Measurements from ENCODE around the gene FARP2.

FARP2 gene

DNA sequence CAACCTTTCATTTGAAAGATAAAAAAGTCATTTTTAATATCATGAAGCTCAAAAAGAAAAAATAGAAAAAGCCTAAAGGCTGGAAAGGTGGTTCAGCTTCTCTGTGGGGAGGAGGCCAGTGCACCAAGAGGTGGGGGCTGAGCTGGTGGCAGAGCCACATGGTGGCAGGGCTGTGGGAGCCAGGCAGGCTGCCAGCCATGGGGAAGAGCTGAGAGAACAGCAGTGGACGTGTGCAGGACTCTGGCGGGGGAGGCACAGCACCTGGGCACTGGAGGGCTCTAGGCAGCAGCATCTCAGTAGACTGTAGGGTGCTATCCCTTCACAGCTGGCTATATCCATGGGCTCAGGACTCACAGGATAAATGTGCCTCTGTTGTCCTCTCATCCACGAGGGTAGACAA, 104.5 kb downstream of the FARP2 start:
- no peak for DNase-seq (ENCODE audit: low read depth)

- no peak for DNase-seq (ENCODE audit: low read depth)
Measured at GRCh38 chr2:241461693-241462677, 105.9 kb downstream of the FARP2 start.

- no peak for DNase-seq (ENCODE audit: low read depth)
Measured at GRCh38 chr2:241463276-241464135, 107.4 kb downstream of the FARP2 start.

GRCh38 chr2:241465543-241465942, 109.5 kb downstream of the FARP2 start:
- DNase-seq (ENCODE audit: low read depth), result no peak

DNA sequence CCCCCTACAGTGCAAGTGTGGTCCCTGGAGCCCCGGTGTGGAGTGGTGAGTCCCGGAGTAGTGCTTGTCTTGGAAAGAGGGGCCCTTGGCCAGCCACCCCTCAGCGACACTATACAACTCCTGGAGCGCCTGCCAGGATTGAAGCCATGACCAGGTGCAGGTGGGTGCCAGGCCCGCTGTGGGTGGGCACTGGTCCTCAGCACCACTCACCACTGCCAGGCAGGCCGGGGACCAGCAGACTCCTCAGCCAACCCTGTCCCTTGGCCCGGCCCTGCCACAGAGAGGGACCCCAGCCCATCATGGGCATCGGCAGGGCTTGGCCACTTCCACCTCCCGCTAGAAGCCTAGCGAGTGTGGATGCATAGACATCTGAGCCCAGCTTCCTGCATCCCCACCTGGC, 110.1 kb downstream of the FARP2 start:
- DNase-seq (ENCODE audit: low read depth), result no peak

DNA sequence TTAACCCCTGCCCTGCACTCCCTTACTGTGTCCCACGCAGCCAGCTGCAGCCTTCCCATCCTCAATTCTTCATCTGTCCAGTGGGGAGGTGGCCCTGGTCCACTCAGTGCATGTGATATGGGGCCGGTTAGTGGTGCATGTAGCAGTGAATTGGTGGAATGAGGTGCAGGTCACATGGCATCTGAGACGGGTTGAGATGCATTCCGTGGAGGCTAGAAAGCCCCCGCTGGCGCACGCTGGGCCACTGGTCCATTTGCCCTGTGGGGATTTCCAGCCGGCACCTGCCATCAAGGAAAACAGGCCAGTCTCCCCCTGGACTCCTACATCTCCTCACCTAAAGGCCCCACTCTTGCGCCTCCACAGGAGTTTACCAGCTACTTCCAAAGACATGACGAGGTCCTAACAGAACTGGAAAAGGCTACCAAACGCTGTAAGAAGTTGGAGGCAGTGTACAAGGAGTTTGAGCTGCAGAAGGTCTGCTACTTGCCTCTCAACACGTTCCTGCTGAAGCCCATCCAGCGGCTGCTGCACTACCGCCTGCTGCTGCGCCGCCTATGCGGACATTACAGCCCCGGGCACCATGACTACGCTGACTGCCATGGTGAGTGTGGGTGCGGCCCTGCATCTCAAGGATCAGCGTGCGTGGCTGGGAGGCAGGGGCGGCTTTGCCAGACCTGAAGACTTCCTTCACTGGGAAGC, 111.8 kb downstream of the FARP2 start:
- DNase-seq (ENCODE audit: low read depth), result no peak

- no peak for DNase-seq (ENCODE audit: low read depth)
Measured at GRCh38 chr2:241468476-241468781, 112.3 kb downstream of the FARP2 start.

GRCh38 chr2:241469746-241470145, 113.7 kb downstream of the FARP2 start:
- DNase-seq (ENCODE audit: low read depth), result no peak

DNA sequence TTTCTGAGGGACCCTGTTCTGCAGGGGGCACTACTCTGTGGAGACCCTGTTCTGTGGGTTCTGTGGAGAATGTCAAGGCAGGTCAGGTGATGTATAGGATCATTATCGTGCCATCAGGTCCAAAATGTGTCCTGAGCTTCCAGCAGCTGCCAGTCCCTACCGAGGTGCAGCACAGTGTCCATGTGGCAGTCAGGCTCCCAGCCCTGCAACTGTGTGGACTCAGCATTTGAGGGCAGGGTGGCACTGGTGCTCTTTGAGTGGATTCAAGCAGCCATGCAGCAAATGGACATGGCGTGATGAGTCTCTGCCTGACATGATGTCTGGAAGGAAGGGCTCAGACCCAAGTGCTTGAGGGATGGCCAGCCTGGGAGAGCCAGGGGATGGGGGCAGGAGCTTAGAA, 117.3 kb downstream of the FARP2 start:
- no peak for DNase-seq (ENCODE audit: low read depth)

DNA sequence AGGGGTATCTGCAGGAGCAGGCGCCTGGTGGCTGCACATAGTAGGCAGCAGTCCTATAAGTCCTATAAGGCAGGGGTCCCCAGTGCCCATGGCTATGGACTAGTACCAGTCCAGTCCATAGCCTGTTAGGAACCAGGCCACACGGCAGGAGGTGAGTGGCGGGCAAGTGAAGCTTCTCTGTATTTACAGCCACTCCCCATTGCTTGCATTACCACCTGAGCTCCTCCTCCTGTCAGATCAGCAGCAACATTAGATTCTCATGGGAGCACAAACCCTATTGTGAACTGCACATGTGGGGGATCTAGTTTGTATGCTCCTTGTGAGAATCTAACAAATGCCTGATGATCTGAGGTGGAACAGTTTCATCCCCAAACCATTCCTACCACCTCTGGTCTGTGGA, 119.2 kb downstream of the FARP2 start:
- no peak for DNase-seq (ENCODE audit: low read depth)

DNA sequence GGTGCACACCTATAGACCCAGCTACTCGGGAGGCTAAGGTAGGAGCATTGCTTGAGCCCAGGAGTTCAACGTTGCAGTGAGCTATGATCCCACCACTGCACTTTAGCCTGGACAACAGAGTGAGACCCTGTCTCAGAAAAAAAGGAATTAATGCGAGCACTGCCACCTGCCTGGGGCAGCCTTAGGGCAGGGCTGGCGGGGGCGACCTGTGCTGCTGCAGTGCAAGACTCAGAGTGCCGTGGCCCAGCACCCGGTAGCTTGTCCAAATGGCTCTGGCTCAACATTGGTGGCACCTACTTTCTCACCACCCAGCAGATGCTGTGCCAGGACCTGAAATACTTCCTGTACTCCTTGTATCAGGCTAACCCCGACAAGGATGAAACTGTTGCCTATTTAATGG, 122.1 kb downstream of the FARP2 start:
- DNase-seq (ENCODE audit: low read depth), result no peak

GRCh38 chr2:241479026-241479898, 123.2 kb downstream of the FARP2 start:
- DNase-seq (ENCODE audit: low read depth), result no peak

DNA sequence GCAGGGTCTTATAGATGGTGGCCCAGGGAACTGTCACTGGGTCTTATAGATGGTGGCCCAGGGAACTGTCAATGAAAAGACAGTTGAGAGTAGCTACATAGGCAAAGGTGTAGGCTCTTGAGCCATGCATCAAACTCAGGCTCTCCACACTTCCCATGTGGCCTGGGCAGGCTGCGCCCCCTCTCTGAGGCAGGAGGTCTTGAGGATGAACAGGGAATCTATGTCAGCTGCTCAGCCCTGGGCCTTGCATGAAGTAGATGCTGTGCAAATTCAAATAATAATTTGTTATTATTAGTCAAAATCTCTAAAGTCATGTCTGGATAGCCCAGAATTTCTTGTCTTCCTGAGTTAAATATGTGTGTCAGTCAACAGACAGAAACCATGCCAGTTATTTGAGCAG, 125.6 kb downstream of the FARP2 start:
- DNase-seq (ENCODE audit: low read depth), result no peak

GRCh38 chr2:241482126-241482955, 126.3 kb downstream of the FARP2 start:
- DNase-seq (ENCODE audit: low read depth), result no peak

- DNase-seq (ENCODE audit: low read depth), result no peak
Measured at GRCh38 chr2:241483305-241483704, 127.2 kb downstream of the FARP2 start.

GRCh38 chr2:241485172-241485911, 129.3 kb downstream of the FARP2 start:
- no peak for DNase-seq (ENCODE audit: low read depth)

- no peak for DNase-seq (ENCODE audit: low read depth)
Measured at GRCh38 chr2:241489088-241489487, 133.0 kb downstream of the FARP2 start.

DNA sequence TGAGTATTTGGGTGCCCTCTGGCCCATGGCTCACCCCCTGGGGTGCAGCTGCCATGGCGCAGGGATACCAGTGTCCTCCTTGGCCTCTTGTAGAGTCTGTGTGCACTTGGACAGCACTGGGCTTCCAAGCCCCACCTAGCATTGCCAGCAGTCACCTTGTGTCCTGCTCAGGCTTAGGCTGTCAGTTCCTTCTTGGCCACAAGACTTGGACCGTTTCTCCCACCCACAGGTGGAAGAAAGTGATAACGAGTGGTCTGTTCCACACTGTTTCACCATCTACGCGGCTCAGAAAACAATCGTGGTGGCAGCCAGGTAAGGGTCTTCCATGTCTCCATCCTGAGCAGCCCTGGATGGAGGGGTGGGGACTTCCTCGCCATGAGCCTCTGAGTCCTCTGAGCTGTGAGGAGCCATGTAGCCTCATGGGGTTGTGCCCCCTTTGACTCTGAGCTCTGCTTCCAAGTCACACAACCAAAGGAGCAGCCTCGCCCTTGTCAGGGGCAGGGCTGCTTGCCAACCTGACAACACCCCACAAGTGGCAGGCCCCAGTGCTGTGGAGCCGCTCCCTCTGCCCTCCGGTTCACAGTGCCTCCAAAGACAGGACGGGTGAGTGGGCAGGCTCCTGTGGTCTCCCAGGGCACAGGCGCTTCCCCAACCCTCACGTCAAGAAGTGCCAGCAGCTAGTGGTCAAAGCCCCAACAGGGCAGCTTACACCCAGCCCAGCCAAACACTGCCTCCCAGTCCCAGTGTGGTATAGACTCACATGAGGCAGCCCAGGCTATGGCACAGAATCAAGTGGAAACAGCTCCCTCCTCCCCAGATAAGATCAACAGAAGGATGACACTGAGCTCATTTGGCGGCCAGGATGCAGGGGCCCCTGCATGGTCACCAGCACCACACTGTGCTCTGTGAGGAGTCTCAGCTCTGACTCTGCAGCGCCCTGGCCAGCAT, 133.9 kb downstream of the FARP2 start:
- no peak for DNase-seq (ENCODE audit: low read depth)

Data from activated T-cell treated with anti-CD3 and anti-CD28 coated beads for 1 hour (primary cell).